Thoracic aorta (tissue), 2 donors: Measurements from ENCODE around the gene NAPA. TPM values are rescaled to one million over a fixed set of nuclear protein-coding genes. Genes with fewer than 3 reads are reported as not detected.

Experiments used
- ATAC-seq: fragments of 150-250 bp; one replicate; pipeline ENCODE4 v1.8.0; 2017; ENCODE audit warnings: low read depth; ENCODE audit not compliant: insufficient number of reproducible peaks, low FRiP score
- DNase-seq: peaks from one replicate; pipeline ENCODE4 v3.0.0-alpha.2; 2020; ENCODE audit warnings: low spot score
- H3K27ac ChIP-seq, 2 donors: fragments of 200-600 bp; sonication (generic); 1 replicate in 1 of 2; 2 replicates in 1 of 2; pipeline ENCODE4 v1.5.1; 2016; ENCODE audit warnings: mild to moderate bottlenecking in 2 of 2, moderate library complexity in 2 of 2
- H3K27me3 ChIP-seq: fragments of 200-600 bp; sonication (generic); replicated peaks from 2 replicates; pipeline ENCODE4 v1.6.0; 2016; ENCODE audit warnings: mild to moderate bottlenecking; ENCODE audit not compliant: insufficient read depth
- H3K36me3 ChIP-seq: fragments of 200-600 bp; sonication (generic); one replicate; pipeline ENCODE4 v1.5.1; 2016
- H3K4me1 ChIP-seq, 2 donors: fragments of 200-600 bp; sonication (generic); 1 replicate in 1 of 2; 2 replicates in 1 of 2; pipeline versions ENCODE4 v1.5.1 to v1.6.0; 2016; ENCODE audit warnings: low read depth in 2 of 2, mild to moderate bottlenecking in 1 of 2; ENCODE audit not compliant: control insufficient read depth in 1 of 2
- H3K4me3 ChIP-seq: fragments of 200-600 bp; sonication (generic); 2 replicates; pipeline ENCODE4 v1.5.1; 2016; ENCODE audit warnings: mild to moderate bottlenecking
- H3K9me3 ChIP-seq: fragments of 200-600 bp; sonication (generic); 2 replicates; pipeline ENCODE4 v1.5.1; 2016
- total RNA-seq, 2 donors: library from RNA; depleted of rRNA; stranded (reverse); fragments of >200 nt; gene quantifications; one replicate each; pipeline versions ENCODE4 v1.1.0 to v1.2.3, GENCODE V29; 2016
- TF ChIP-seq, protein P1 (sequence below): fragments of 200-600 bp; sonication (generic); IDR thresholded peaks from one replicate; pipeline ENCODE4 v1.5.1; 2019; ENCODE audit warnings: antibody characterized with exemption

The NAPA gene
- total RNA-seq, 2 donors from 2014 or later, result 107 to 147 TPM

GRCh38 chr19:47518139-47518538, 3.3 kb upstream of the NAPA start:
- H3K4me3 ChIP-seq, result no peak overlapping the region
- ATAC-seq, result no peak
- H3K36me3 ChIP-seq, result no peaks in the 10 kb centered on the region
- H3K27me3 ChIP-seq, result no peaks in the 10 kb centered on the region
- DNase-seq, result no peak
- no peak overlapping the region for H3K27ac ChIP-seq
- no peaks in the 10 kb centered on the region for H3K9me3 ChIP-seq
- peaks cover 7 to 17% of the 10 kb centered on the region in 2 donors for H3K4me1 ChIP-seq
- TF ChIP-seq, protein P1, sequence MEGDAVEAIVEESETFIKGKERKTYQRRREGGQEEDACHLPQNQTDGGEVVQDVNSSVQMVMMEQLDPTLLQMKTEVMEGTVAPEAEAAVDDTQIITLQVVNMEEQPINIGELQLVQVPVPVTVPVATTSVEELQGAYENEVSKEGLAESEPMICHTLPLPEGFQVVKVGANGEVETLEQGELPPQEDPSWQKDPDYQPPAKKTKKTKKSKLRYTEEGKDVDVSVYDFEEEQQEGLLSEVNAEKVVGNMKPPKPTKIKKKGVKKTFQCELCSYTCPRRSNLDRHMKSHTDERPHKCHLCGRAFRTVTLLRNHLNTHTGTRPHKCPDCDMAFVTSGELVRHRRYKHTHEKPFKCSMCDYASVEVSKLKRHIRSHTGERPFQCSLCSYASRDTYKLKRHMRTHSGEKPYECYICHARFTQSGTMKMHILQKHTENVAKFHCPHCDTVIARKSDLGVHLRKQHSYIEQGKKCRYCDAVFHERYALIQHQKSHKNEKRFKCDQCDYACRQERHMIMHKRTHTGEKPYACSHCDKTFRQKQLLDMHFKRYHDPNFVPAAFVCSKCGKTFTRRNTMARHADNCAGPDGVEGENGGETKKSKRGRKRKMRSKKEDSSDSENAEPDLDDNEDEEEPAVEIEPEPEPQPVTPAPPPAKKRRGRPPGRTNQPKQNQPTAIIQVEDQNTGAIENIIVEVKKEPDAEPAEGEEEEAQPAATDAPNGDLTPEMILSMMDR, result no peak

DNA sequence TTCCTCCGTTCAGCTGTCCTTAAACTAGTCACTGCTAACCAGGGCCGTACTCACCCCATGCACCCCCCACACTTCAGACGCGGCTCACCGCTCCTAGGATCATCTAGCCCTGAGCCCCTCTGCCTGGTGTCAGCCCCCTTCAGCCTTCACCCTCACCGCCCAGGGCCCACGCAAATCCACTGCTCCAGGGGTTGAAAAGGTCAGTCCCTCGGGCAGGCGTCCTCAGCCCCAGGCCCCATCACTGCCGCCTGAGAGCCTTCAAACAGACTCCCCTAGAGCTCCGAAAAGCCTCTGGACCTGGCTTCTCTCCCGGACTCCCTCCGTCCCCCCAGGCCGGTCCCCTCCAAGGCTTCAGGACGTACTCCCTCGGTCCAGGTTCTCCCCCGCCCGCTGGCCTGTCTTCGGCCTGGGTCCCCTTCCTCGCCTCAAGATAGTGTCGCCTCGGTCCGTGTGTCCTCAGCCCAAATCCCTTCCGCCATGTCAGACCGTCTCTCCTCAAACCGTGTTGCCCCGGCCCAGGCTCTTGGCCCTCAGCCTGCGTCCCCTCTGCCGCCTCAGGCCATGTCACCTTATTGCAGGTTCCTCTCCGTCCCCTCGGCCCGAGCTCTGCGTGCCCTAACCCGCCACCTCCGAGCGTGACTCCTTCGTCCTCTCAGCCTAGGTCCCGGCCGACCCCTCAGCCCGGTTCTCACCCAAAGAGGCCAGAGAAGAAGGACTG, 553 bp downstream of the NAPA start:
- no peak for ATAC-seq
- Histone ChIP-seq H3K4me1 (peaks cover 40 to 56% of the 10 kb centered on the region in 2 donors), H3K36me3 (no peaks in the 10 kb centered on the region), H3K27me3 (no peaks in the 10 kb centered on the region), H3K27ac (peak overlapping the region; percentile 88 to 96), H3K4me3 (peak overlapping the region; percentile 87), H3K9me3 (no peaks in the 10 kb centered on the region)
- TF ChIP-seq, protein P1, result no peak
- DNase-seq, result no peak

- no peak for ATAC-seq
- H3K9me3 ChIP-seq, result no peaks in the 10 kb centered on the region
- no peaks in the 10 kb centered on the region for H3K36me3 ChIP-seq
- peak overlapping the region; percentile 87 for H3K4me3 ChIP-seq
- TF ChIP-seq, protein P1, result no peak
- H3K27me3 ChIP-seq, result no peaks in the 10 kb centered on the region
- H3K4me1 ChIP-seq, result peaks cover 50 to 68% of the 10 kb centered on the region in 2 donors
- no peak for DNase-seq
- peak overlapping the region; percentile 7 to 88 for H3K27ac ChIP-seq
Observed at GRCh38 chr19:47512948-47513319, 1.9 kb downstream of the NAPA start.

DNA sequence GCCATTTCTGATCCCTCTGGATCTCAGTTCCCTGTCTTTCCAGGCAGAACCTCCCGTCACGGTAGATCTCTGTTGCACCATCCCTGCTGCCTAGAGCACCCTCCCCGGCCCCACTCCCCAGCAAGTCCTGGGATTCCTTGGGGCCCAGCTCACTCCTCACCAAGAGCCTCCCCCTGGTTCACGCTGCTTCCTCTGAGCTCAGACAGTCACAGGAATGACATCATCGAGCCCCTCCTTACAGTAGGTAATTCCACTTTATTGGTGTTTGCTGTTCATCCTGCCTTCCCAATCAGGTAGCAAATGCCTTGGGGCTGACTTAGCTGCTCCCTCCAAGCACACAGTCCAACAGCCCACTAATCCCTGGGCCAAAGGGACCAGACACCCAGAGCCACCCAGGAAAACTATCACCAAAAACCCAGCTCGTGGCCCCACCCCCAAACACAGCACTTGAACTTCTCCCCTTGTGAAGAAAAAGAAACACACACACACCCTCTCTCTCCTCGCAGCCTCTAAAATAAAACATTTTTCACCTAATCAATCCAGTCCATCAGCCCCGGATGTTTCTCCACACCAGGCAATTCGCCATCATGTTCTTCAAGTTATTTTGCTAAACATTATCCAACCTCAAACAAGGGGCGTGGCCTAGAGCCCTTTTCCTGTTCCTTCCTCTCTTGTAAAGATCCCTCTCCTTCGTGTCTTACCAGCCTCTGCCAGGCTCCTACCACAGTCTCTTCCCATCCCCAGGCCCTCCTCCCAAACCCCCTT, 2.5 kb downstream of the NAPA start:
- ATAC-seq, result no peak
- H3K27me3 ChIP-seq, result no peaks in the 10 kb centered on the region

DNA sequence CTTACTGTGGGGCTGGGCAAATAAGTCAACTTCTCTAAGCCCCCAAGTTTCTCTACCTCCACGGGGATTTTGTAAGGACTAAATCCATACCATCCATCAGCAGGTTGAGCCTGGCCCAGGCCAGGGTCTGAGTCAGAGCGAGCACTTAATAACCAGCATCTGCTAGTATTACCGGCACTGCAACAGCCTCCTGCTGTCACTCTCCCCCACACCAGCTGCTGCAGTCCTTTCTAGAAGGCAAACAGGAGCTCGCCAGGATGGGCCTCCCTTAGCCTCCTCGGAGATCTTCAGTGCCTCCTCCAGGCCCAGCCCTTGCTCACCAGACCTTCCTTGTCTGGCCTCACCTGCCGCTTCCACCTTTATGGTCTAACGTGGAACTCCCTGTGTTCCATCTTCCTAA, 3.2 kb downstream of the NAPA start:
- H3K4me1 ChIP-seq, result peaks cover 58 to 80% of the 10 kb centered on the region in 2 donors
- no peak for DNase-seq
- no peaks in the 10 kb centered on the region for H3K9me3 ChIP-seq
- H3K36me3 ChIP-seq, result no peaks in the 10 kb centered on the region
- no peak for ATAC-seq
- TF ChIP-seq, protein P1, result no peak
- H3K27ac ChIP-seq, result peak overlapping the region; percentile 7 to 12
- H3K27me3 ChIP-seq, result no peaks in the 10 kb centered on the region
- no peak overlapping the region for H3K4me3 ChIP-seq

More for the DNA sequence above, 2.5 kb downstream of the NAPA start:
- DNase-seq, result no peak
- Histone ChIP-seq H3K4me3 (peak overlapping the region; percentile 87), H3K4me1 (peaks cover 54 to 74% of the 10 kb centered on the region in 2 donors), H3K36me3 (no peaks in the 10 kb centered on the region), H3K27ac (peak overlapping the region; percentile 7 to 88), H3K9me3 (no peaks in the 10 kb centered on the region)
- TF ChIP-seq, protein P1, result no peak
